PC-9 (cell line): ENCODE results near the gene INTS11. TPM values are rescaled to one million over a fixed set of nuclear protein-coding genes. Genes with fewer than 3 reads are reported as not detected.

Experiments used
- BruUV-seq: library from RNA; stranded (reverse); fragments of 400-500 nt; replicated peaks from 2 replicates; lab custom pipeline; 2021; lab: Mats Ljungman, UMichigan
- CTCF ChIA-PET: fragments of 300-600 bp; sonication (Branson Sonifier 250); formaldehyde crosslinking; loops from one replicate; lab custom pipeline; 2022; ENCODE audit warnings: antibody characterized with exemption; lab: Charles Lee
- POLR2A ChIA-PET: fragments of 300-600 bp; sonication (Branson Sonifier 250); formaldehyde crosslinking; loops from one replicate; lab custom pipeline; 2022; ENCODE audit warnings: antibody characterized with exemption; ENCODE audit not compliant: unreplicated experiment; lab: Charles Lee
- DNase-seq, 2 experiments: peaks; one replicate each; pipeline versions ENCODE4 v3.0.0 to v3.0.0-alpha.2; 2015 to 2022; ENCODE audit warnings: mixed read lengths in 1 of 2
- H2AFZ ChIP-seq: fragments of 200-600 bp; sonication (generic); 2 replicates; pipeline ENCODE4 v1.8.1; 2017; ENCODE audit warnings: antibody characterized with exemption
- H3F3A ChIP-seq: fragments of 200-600 bp; sonication (generic); 2 replicates; pipeline ENCODE4 v1.8.1; 2017; ENCODE audit warnings: antibody characterized with exemption, mild to moderate bottlenecking, low read depth; ENCODE audit not compliant: insufficient read depth
- H3K27ac ChIP-seq: fragments of 200-600 bp; sonication (generic); 2 replicates; pipeline ENCODE4 v1.6.1; 2016; ENCODE audit warnings: mixed run types
- H3K27me3 ChIP-seq: fragments of 200-600 bp; sonication (generic); 2 replicates; pipeline ENCODE4 v1.6.1; 2016; ENCODE audit warnings: low read depth, mixed run types; ENCODE audit not compliant: insufficient read depth
- H3K36me3 ChIP-seq: fragments of 200-600 bp; sonication (generic); 2 replicates; pipeline ENCODE4 v1.6.1; 2016; ENCODE audit warnings: low read depth, mixed run types
- H3K4me1 ChIP-seq: fragments of 200-600 bp; sonication (generic); replicated peaks from 2 replicates; pipeline ENCODE4 v1.6.1; 2016; ENCODE audit warnings: mixed run types; ENCODE audit not compliant: insufficient read depth
- H3K4me2 ChIP-seq: fragments of 200-600 bp; sonication (generic); 2 replicates; pipeline ENCODE4 v1.6.1; 2017; ENCODE audit warnings: mixed run types
- H3K4me3 ChIP-seq: fragments of 200-600 bp; sonication (generic); 2 replicates; pipeline ENCODE4 v1.6.1; 2016; ENCODE audit warnings: mixed run types
- H3K79me2 ChIP-seq: fragments of 200-600 bp; sonication (generic); 2 replicates; pipeline ENCODE4 v1.6.1; 2017; ENCODE audit warnings: low read depth, mixed run types
- H3K9me2 ChIP-seq: fragments of 200-600 bp; sonication (generic); 2 replicates; pipeline ENCODE4 v1.8.1; 2017; ENCODE audit warnings: mild to moderate bottlenecking; ENCODE audit not compliant: insufficient read depth
- H3K9me3 ChIP-seq: fragments of 200-600 bp; sonication (generic); 2 replicates; pipeline ENCODE4 v1.8.1; 2016; ENCODE audit warnings: low read depth; ENCODE audit not compliant: insufficient read depth
- H4K20me1 ChIP-seq: fragments of 200-600 bp; sonication (generic); 2 replicates; pipeline ENCODE4 v1.8.1; 2017; ENCODE audit not compliant: insufficient read depth
- EZH2 ChIP-seq: fragments of 200-600 bp; sonication (generic); IDR thresholded peaks from 2 replicates; pipeline ENCODE4 v1.8.0; 2017; ENCODE audit warnings: antibody characterized with exemption, low read depth
- intact Hi-C: fragments of 100-400 bp; cut with micrococcal nuclease; formaldehyde crosslinking; loops from one replicate; pipeline ENCODE4 v1.10.0; 2022; ENCODE audit not compliant: unreplicated experiment
- total RNA-seq: library from RNA; stranded (reverse); gene quantifications from 2 replicates; pipeline ENCODE4 v1.2.3, GENCODE V29; 2021
- TF ChIP-seq, protein P1 (sequence below): fragments of 200-600 bp; sonication (generic); conservative IDR thresholded peaks from 2 replicates; pipeline ENCODE4 v1.6.1; 2017; ENCODE audit warnings: mixed run types, antibody characterized with exemption, mild to moderate bottlenecking, moderate library complexity

The INTS11 gene
- total RNA-seq, 1 experiment from 2014 or later = 130 TPM

DNA sequence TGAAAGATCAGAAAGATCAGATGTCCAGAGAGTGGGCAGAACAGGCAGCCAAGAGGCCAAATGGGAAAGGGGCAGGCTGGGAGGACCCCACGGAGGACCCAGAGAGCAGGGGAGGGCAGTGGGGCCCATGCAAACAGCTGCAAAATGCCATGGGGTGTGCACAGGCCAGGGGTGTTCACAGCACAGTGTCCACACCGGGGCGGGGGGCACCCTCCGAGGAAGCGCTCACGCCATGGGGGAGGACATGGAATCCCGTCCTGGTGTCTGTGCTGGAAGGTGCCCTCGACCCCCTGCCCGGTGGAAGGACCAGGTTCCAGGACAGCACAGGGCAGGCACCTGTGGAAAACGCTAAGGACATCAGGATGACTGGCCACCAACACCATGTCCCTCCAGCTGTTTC, 1.5 kb downstream of the INTS11 start:
- H3K36me3 ChIP-seq = no peaks in the 10 kb centered on the region
- intact Hi-C loops = no loop called here
- TF ChIP-seq EZH2 = no peak
- TF ChIP-seq, protein P1, sequence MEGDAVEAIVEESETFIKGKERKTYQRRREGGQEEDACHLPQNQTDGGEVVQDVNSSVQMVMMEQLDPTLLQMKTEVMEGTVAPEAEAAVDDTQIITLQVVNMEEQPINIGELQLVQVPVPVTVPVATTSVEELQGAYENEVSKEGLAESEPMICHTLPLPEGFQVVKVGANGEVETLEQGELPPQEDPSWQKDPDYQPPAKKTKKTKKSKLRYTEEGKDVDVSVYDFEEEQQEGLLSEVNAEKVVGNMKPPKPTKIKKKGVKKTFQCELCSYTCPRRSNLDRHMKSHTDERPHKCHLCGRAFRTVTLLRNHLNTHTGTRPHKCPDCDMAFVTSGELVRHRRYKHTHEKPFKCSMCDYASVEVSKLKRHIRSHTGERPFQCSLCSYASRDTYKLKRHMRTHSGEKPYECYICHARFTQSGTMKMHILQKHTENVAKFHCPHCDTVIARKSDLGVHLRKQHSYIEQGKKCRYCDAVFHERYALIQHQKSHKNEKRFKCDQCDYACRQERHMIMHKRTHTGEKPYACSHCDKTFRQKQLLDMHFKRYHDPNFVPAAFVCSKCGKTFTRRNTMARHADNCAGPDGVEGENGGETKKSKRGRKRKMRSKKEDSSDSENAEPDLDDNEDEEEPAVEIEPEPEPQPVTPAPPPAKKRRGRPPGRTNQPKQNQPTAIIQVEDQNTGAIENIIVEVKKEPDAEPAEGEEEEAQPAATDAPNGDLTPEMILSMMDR = no peak
- no peaks in the 10 kb centered on the region for H3K27me3 ChIP-seq
- H3K4me1 ChIP-seq = peaks cover 27% of the 10 kb centered on the region
- no peak overlapping the region for H2AFZ ChIP-seq
- H3K9me3 ChIP-seq = no peaks in the 10 kb centered on the region
- POLR2A ChIA-PET = no interaction called here
- no peak overlapping the region for H3K27ac ChIP-seq
- peaks cover 37% of the 10 kb centered on the region for H3F3A ChIP-seq
- H3K79me2 ChIP-seq = peaks cover 72% of the 10 kb centered on the region
- CTCF ChIA-PET = no interaction called here
- H3K9me2 ChIP-seq = no peaks in the 10 kb centered on the region
- peak overlapping the region; percentile 77 for H3K4me2 ChIP-seq
- H4K20me1 ChIP-seq = peaks cover 46% of the 10 kb centered on the region
- H3K4me3 ChIP-seq = no peak overlapping the region
- no peak for DNase-seq
- no TSS peak for BruUV-seq

DNA sequence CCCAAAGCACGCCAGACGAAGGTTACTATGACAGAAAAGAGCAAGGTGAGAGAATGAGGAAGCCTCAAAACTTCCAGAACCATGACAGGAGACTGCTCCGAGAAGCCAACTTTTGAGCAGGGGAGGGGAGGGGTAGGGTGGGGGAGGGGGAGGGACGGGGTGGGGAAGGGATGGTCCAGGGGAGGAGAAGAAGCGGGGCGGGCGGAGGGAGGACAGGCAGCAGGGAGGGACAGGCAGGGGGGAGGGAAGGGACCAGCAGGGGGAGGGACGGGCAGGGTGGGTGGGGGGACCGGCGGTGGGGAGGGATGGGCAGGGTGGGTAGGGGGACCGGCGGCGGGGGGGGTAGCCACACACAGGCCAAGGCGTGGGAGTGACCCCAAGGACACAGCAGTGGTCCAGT, 2.0 kb downstream of the INTS11 start:
- Histone ChIP-seq H3K79me2 (peaks cover 74% of the 10 kb centered on the region), H3K9me2 (no peaks in the 10 kb centered on the region), H3K36me3 (no peaks in the 10 kb centered on the region), H3K4me2 (no peak overlapping the region), H3K9me3 (no peaks in the 10 kb centered on the region), H2AFZ (no peak overlapping the region), H3K27me3 (no peaks in the 10 kb centered on the region), H3K4me3 (no peak overlapping the region), H3K27ac (no peak overlapping the region), H3K4me1 (peaks cover 32% of the 10 kb centered on the region), H3F3A (peaks cover 42% of the 10 kb centered on the region), H4K20me1 (peaks cover 51% of the 10 kb centered on the region)
- no peak for DNase-seq
- no TSS peak for BruUV-seq
- CTCF ChIA-PET = no interaction called here
- intact Hi-C loops = no loop called here
- TF ChIP-seq, protein P1 = no peak
- no peak for TF ChIP-seq EZH2
- POLR2A ChIA-PET = no interaction called here

DNA sequence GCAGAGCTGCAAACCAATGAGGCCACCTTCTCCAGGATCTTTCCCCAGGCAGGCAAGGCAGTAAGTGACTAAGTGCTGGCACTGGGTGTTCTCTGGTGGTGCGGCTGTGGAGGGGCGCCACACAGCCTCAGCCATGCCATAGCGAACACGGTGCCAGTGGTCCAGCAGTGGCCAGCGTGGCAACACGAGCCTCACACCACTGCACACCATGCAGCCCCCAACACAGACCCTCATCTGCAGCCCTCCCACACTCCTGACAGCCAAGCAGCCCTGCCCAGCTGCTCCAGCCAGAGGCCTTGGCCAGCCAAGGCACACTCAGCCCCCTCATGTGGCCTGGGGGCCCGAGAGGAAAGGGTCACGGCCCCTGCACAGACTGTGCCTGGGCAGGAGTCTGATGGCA, 3.0 kb downstream of the INTS11 start:
- TF ChIP-seq EZH2 = no peak
- TF ChIP-seq, protein P1 = no peak
- no peaks in the 10 kb centered on the region for H3K27me3 ChIP-seq
- no peak overlapping the region for H3K4me3 ChIP-seq
- BruUV-seq = no TSS peak
- no peak for DNase-seq
- no peak overlapping the region for H3K27ac ChIP-seq
- H3F3A ChIP-seq = peaks cover 48% of the 10 kb centered on the region
- no peaks in the 10 kb centered on the region for H3K36me3 ChIP-seq
- H3K4me1 ChIP-seq = peaks cover 32% of the 10 kb centered on the region
- no peak overlapping the region for H3K4me2 ChIP-seq
- ChIA-PET CTCF (no interaction called here), POLR2A (no interaction called here)
- no peaks in the 10 kb centered on the region for H3K9me2 ChIP-seq
- intact Hi-C loops = no loop called here
- H3K79me2 ChIP-seq = peaks cover 76% of the 10 kb centered on the region
- H3K9me3 ChIP-seq = no peaks in the 10 kb centered on the region
- H2AFZ ChIP-seq = no peak overlapping the region
- H4K20me1 ChIP-seq = peaks cover 56% of the 10 kb centered on the region
